GM21717 (cell line): ENCODE measurements around the gene PKN1.
"Not testable (repeated sequence)": the region's sequence is repeated elsewhere in the genome, so short reads cannot be mapped to it uniquely, and the experiment has no call there.

Experiments
- ATAC-seq: cut with Tn5 transposase; IDR thresholded peaks from one replicate; pipeline ENCODE4 v1.9.1; 2021; ENCODE audit warnings: mild to moderate bottlenecking, moderate library complexity; ENCODE audit not compliant: unreplicated experiment

PKN1 gene

DNA sequence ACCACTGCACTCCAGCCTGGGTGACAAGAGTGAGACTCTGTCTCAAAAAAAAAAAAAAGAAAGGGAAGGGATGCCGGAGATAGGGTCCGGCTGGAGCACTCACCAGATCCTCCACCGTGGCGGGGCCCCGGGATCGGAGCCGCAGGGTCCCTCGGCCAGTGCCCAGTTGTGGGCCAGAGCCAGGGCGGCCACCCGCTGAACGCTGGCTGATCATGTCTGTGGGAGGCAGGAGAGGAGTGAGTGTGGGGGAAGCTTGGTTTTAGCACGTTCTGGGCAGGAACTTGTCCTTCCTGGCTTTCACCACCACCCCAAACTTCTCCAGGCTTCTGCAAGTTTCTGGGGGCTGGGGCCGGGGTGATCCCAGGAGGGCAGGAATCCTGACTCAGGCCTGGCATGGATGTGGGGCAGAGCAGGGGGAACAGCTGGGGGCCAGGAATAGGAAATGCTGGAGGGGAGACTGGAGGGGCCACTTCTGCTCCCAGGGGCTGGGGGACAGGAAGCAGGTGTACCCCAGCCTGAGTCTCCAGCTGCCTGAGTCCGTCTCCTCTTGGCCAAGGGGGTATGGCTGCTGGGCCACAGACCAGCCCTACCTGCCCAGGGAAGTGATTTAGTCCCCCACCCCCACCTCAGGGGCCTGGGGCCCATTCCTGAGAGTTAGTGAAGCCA is 46.3 kb downstream of the PKN1 start:
- ATAC-seq, result no peak

DNA sequence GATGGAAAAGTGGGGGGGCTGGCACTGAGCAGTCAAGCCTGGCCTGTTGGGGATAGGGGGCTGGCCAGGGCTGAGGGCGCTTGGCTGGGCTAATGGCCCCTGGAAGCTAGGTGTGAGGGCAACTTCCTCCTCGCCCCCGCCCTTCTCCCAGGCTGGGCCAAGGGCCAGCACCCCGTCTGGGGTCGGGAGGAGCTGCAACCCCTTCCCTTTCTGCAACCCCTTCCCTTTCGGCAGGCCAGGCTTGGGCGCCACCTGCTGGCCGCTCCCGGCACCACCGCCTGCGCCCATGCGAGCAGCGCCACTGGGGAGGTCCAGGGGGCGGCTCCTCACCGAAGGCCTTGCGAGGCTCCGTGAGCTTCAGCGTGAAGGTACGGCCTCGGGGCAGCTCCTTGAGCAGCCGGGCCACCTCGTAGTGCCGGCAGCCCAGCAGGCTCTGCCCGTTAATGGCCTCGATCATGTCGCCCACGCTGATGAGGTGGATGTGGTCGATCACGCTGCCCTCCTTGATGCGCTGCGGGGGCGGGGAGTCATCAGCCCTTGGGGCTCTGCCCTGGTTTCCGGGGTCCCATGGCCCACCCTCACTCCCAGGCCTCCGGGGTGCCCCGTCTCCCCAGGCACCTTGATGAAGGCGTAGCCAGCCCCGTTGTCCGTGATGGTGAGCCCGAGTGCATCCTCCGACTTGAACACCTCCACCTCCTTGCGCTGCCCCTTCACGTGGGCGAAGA is 47.0 kb downstream of the PKN1 start:
- no peak for ATAC-seq

DNA sequence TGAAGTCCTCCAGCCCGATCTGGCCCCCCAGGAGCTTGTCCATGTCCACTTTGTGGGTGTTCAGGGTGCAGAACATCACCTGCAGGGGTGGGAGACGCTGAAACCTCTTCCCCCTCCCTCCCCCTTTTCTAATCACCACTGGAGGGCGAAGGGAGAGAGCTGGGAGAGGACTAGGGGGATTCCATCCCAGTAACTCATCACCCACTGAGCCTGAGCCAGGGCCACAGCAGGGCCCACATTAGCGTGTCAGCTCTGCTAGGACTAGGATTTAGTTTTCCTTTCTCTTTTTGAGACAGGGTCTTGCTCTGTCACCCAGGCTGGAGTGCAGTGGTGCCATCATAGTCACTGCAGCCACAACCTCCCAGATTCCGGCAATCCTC is 47.6 kb downstream of the PKN1 start:
- ATAC-seq, result no peak

DNA sequence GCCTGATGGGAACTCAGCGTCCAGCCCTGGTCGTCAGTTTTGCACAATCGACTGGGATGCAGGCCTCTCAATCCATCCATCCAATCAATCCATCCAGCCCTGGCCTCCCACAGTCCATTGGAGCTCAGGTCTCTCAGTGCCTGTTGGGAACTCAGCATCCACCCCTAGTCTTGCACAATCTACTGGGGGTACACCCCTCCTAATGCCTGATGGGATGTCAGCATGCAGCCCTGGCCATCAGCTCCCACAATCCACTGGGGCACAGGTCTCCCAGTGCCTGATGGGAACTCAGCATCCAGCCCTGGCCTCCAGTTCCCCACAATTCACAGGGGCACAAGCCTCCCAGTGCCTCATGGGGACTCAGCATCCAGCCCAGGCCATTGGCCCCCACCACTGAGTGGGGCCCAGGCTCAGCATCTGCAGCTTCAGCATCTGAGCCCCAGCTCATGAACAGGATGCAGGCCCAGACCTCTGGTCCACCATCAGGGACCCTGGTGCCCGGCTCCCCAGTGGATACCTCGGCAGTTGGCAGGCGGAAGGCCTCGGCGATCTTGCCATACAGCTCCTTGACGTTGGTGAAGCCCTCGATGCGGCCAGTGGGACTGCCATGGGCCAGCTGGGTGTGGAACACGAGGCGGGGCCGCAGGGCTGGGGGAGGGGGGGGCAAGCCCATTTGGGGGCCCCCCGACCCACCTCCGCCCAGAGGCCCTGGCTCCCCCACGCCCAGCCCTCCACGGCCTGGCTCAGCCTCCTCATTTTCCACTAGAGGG is 49.3 kb downstream of the PKN1 start:
- no peak for ATAC-seq

DNA sequence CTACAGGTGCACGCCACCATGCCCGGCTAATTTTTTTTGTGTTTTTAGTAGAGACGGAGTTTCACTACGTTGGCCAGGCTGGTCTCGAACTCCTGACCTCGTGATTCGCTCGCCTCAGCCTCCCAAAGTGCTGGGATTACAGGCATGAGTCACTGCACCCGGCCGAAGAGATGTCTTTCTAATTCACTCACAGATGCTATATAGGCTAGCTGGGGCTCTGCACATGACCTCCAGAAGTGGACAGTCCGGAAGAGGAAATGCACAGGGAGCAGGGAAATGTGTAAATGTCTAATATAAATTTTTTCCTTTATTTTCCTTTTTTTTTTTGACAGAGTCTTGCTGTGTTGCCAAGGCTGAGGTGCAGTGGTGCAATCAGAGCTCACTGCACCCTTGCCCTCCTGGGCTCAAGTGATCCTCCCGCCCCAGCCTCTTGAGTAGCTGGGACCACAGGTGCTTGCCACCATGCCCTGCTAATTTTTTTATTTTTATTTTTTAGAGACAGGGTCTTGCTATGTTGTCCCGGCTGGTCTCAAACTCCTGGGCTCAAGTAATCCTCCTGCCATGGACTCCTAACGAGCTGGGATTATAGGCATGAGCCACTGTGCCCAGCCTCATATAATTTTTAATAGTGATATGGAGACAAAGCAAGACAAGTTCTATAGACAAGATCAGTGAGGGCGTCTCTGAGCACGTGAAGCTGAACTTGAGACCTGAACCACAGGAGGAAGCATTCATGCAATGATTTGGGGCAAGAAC is 54.4 kb downstream of the PKN1 start:
- ATAC-seq, result no peak

DNA sequence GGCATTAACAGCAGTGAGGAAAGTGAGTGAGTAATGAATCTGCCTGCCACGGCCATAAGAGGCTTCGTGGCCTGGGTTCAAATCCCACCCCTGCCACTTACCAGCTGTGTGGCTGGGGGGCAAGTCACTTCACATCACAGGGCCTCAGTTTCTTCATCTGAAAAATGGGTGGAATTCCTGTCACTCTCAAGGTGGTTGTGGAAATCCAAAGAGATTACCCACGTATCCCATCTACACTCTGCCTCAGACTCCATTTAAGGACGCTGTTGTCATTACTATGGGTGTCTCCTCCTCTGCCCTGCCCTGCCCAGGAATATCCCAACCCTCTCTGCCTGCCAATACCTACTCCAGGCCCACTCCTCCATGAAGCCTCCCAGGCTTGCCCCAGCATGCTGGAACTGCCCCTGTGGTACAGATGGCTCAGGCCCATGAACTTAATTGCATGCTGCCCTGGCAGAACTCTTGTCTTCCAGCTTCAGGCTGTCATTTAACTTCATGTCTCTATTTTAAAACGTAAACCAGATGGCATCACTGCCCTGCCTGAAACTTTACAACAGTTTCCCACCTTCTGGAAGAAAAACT is 59.7 kb downstream of the PKN1 start:
- no peak for ATAC-seq

DNA sequence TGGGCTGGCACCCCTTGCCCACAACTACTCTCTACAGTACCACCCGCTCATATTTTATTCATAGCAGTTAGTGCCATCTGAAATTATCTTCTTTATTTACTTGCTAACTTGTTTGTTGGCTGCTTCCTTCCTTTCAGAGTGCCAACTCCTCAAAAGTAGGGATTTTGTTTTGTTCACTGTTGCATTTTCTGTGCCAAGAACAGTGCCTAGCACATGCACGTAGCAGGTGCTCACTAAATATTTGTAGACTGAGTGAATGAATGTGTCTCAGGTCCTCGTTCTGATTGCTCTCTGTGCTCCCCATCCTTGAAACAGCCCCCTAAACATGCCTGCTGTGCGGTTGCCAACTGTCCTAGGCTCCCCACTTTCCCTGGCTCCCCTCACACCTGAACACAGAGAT is 61.3 kb downstream of the PKN1 start:
- ATAC-seq, result no peak

DNA sequence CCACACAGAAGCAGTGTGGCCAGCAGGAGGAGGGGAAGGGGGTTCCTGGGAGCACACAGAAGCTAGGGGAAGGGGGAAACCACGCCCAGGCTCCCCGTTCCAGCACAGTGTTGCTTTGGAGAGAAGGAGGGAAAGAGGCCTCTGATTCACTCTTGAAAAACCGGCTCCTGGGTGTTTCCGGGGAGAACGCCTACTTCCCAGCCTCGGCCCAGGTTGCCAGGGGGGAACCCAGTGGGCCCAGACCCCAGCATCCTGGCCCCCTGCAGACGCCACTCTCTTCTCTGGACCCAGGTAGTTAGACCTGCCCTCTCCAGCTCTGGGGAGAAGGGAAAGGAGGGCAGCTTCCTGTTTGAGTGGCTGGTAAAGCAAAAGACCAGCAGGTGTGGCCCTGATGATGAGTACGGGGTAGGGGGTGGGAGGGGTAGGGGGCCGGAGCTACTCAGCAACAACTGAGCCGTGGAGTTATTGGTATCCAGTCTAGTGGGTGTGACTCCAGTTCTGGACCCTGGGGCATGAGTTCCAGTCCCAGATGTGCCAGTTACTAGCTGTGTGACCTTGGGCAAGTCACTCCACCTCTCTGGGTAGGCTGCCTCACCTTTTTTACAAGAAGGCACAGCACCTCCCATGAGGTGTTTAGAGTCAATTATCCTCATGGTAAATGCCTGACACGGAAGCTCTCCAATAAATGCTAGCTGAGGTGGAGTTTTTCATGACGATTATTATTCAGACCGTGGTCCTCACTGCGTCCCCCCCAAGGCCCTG is 62.0 kb downstream of the PKN1 start:
- ATAC-seq, result no peak

DNA sequence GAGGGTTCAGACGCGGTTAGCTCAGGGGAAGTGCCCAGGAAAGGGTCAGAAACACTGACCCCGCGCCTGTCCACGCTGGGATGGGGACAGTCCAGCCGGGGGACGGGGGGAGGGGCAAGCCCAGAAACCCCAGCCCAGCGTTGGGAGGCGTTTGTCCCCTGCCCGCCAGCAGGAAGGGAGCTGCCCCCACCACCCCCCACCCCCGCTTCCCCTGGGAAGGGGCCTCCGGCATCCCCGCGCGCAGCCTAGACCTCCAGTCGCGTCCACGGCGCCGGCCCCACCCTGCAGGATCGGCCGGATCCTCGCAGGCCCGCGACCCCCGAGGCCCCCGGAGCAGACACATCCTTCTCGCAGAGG is 62.5 kb downstream of the PKN1 start:
- no peak for ATAC-seq

DNA sequence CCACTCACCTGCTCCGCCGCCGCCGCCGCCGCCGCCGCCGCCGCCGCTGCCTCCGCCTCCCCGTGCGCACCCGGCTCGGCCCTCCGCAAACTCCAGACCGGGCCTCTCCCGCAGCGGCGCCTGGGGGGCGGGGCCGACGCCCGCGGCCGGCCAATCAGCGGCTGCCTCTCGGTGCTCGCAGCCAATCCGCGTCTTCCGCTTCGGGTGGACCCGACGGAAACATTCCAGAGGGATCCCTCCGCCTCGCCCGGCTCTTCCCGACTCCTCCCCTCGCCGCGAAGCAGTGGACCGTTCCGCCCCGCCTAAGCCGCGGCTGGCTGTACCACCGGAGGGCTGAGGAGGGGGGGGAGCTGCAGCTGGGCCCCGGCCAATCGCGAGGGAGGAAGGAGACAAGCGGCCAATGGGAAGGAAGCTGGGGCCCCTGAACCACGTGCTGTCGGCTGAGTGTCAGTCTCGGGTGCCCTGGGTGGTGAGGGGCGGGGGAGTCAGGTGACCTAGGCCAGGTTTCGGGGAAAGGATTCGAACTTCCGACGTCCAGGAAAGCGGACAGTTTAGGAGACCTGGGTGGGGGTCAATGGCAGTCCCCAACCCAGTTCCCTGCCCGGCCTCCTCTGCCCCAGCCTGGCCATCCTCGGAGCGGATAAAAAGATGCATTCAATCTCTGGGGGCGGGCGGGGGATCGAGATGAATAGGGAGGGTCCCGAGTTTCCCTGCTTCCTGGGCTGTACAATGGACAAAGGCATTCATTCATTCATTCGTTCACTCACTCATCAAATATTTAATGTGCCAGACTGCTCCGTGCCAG is 63.1 kb downstream of the PKN1 start, which contains the start of gene GIPC1:
Gene GIPC1 (minus strand): TSS at position 99 of the 805 bp plus-strand sequence. CDS start 13,151 bp downstream, outside the sequence.
- ATAC-seq, result peak; percentile 70

DNA sequence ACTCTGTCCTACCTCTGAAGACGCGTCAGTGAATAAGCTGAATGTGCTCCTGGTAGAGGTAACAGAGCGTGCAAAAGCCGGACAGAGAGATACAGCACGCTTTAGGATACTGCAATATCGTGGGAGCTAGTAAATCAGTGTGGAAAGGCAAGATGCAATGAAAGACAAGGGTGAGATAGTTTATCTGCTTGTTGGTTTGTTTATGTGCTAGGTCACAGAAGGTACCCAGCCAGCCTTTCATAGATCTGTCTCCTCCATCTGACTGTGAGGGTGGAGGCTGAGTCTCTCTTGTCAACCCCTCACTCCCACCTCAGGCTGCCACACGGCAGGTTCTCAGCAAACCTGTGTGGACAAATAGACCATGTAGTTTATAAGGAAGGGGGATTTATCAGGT is 63.7 kb downstream of the PKN1 start:
- no peak for ATAC-seq

DNA sequence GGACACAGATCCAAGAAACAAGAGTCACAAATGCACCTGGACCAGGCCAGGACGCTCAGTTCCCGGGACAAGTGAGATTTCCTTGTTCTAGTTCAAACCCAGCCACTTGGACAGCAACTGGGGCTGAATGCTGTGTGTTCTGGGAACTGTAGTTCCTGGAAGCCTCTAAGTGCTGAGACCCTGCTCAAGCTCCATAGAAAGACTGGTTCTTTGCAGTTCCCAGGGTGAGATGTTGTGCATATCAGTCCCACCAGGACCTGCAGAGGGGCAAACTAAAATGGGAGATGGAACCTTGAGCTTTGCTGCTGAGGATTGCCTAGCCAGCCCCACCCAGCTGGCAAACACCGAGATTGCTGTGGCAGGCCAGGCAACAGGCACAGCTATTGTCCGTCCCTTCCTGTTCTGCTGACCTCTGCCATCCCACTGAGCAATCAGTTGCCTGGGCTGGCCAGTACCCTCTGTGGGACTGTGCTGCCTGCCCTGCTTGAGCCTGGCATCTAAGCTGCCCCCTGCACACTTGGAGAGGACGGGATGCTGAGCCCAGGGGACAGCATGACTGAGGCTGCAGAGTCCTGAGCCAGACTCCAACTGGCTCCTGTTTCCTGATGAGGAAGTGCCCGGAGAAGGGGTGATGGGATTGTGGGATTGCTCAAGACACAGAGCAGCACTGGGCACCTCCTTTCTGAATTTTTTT is 64.3 kb downstream of the PKN1 start:
- no peak for ATAC-seq

DNA sequence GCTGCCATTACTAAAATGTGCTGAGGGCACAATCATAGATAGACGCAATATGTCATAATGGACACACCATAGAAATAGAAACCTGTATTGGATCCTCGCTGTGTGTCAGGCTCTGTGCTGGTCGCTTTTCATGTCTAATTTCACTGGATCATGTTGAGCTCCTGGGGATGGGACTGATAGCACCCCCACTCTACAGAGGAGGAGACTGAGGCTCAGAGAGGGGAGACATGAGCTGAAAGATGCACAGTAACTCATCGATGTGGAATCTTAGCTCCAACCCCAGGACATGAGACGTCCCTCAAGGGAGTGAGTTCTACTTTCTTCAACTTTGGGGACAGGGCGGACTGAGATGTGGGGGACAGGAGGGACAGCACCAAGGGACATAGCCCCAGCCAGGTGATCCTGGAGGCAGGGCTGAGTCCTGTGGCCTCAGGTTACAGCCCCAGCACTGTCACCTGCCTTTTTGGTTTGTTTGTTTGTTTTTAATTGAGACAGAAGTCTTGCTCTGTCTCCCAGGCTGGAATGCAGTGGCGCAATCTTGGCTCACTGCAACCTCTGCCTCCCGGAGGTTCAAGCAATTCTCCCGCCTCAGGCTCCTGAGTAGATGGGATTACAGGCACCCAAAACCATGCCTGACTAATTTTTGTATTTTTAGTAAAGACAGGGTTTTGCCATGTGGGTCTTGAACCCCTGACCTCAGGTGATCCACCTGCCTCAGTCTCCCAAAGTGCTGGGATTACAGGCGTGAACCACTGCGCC is 69.4 kb downstream of the PKN1 start:
- ATAC-seq, result no peak

DNA sequence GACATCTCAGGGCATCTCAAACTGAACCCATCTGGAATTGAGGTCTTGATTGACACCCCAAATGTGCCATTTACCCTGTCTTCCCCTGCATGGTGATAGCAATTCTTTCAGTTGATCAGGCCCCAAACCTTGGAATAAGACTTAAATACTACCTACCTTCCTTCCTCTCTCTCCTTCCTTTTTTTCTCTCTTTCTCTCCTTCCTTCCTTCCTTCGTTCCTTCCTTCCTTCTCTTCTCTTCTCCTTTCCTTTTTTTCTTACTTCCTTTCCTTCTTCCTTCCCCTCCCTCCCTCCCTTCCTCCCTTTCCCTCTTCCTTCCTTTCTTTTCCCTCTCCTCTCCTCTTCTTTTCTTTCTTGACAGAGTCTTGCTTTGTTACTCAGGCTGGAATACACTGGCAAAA is 70.2 kb downstream of the PKN1 start:
- no peak for ATAC-seq

DNA sequence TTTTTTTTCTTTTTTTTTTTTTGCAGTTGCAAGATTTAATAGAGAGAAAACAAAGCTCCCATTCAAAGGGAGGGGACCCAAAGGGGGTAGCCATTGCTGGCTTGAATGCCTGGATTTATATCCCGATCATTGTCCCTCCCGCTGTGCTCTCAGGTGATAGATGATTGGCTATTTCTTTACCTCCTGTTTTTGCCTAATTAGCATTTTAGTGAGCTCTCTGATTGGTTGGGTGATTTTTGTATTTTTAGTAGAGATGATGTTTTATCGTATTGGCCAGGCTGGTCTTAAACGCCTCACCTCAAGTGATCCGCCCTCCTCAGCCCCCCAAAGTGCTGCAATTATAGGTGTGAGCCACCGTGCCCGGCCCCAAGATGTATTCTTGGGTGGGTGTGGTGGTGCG is 71.5 kb downstream of the PKN1 start:
- not testable (repeated sequence) for ATAC-seq

DNA sequence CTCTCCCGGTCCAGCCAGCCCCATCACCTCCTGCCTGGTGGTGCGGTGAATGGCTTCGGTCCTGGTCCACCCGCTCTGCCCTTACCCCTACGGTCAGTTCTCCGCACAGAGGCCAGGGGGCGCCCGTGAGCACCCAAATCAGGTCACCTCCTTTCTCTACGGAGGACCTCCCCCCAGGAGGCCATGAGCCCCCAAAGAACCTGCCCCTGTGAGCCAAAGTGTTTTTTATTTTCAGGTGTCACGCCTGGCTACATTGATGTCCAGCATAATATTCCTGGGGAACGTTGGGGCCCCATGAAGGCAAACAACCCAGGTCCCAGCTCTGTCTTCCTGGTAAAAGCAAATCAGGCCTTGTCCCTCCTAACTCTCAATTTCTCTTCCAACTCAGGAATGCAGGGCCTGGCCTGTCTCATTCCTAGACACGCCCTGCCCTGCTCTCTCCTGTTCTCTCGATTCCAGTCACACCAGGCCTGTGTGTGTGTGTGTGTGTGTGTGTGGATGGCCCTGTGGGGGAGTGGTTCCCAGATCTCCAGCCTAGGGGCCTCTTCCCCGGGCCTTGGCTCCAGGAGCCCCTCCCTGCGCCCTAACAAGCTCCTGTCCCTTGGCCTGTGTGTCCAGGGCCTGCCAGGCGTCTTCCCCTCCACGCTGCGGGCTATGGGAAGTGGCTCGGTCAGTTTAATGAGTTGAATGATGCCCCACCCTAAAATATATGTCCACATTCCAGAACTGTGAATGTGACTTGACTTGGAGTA is 72.6 kb downstream of the PKN1 start:
- ATAC-seq, result no peak
